EL (cell line): ENCODE data around the gene TBC1D16.

Experiments used
- DNase-seq: peaks from one replicate; pipeline ENCODE4 v3.0.0-alpha.2; 2016

The TBC1D16 gene

GRCh38 chr17:80024206-80024972 lies 11.3 kb downstream of the TBC1D16 start:
- no peak for DNase-seq

- DNase-seq = no peak
Measured at GRCh38 chr17:80023481-80024205, 12.0 kb downstream of the TBC1D16 start.

- no peak for DNase-seq
Measured at GRCh38 chr17:80021600-80021999, 14.1 kb downstream of the TBC1D16 start.

GRCh38 chr17:80018917-80019651 lies 16.6 kb downstream of the TBC1D16 start:
- no peak for DNase-seq

- no peak for DNase-seq
Measured at GRCh38 chr17:80017226-80018010, 18.3 kb downstream of the TBC1D16 start.

GRCh38 chr17:80012765-80013741 lies 22.6 kb downstream of the TBC1D16 start:
- no peak for DNase-seq

GRCh38 chr17:80011989-80012555 lies 23.6 kb downstream of the TBC1D16 start:
- no peak for DNase-seq

- no peak for DNase-seq
Measured at GRCh38 chr17:80010283-80010858, 25.3 kb downstream of the TBC1D16 start.

GRCh38 chr17:80009391-80010282 lies 26.0 kb downstream of the TBC1D16 start:
- no peak for DNase-seq

GRCh38 chr17:80008848-80009247 lies 26.8 kb downstream of the TBC1D16 start:
- no peak for DNase-seq

- DNase-seq = peak; percentile 64
Measured at GRCh38 chr17:80008383-80008840, 27.3 kb downstream of the TBC1D16 start.

GRCh38 chr17:80007939-80008338 lies 27.7 kb downstream of the TBC1D16 start:
- no peak for DNase-seq

GRCh38 chr17:80006811-80007752 lies 28.6 kb downstream of the TBC1D16 start:
- no peak for DNase-seq

GRCh38 chr17:80006339-80006720 lies 29.3 kb downstream of the TBC1D16 start:
- no peak for DNase-seq

GRCh38 chr17:80005360-80006338 lies 30.0 kb downstream of the TBC1D16 start:
- DNase-seq = peak; percentile 41

- DNase-seq = no peak
Measured at GRCh38 chr17:80003969-80004368, 31.7 kb downstream of the TBC1D16 start.
